Right ventricle myocardium inferior (tissue), 1 donor: ENCODE results near the gene ELOVL5. TPM values are rescaled to one million over a fixed set of nuclear protein-coding genes. Genes with fewer than 3 reads are reported as not detected.

Experiments used
- ATAC-seq: fragments of 200-7000 bp; cut with Tn5 transposase; one replicate; pipeline ENCODE4 v1.9.1; 2020; ENCODE audit warnings: mild to moderate bottlenecking, moderate library complexity
- DNase-seq: peaks from one replicate; pipeline ENCODE4 v3.0.0; 2021; ENCODE audit errors: missing footprints
- intact Hi-C: fragments of 100-400 bp; cut with DNase I; formaldehyde crosslinking; loops from one replicate; pipeline ENCODE4 v1.11.0; 2022
- microRNA-seq: library from miRNA; unstranded; fragments of <30 nt; microRNA quantifications from one replicate; pipeline ENCODE4 v1.2.0, GENCODE V29; 2020
- total RNA-seq: library from RNA; stranded (reverse); fragmentation: NEBNext Ultra II Directional; extraction: Animal tissue kit (Norgen Biotek cat#: 25700); gene quantifications from one replicate; pipeline ENCODE4 v1.2.1, GENCODE V29; 2021
- donor health status: DM: no; HTN: yes; CAD: no; lungs with severe emphysema.

The ELOVL5 gene
- total RNA-seq, 1 donor from 2014 or later = 28.0 TPM

GRCh38 chr6:53235508-53235907 is 113.2 kb downstream of the ELOVL5 start:
- no peak for ATAC-seq
- intact Hi-C loops = no loop called here
- no peak for DNase-seq

GRCh38 chr6:53233309-53233708 is 115.4 kb downstream of the ELOVL5 start:
- intact Hi-C loops = no loop called here

GRCh38 chr6:53230775-53231467 is 117.8 kb downstream of the ELOVL5 start:
- no peak for DNase-seq
- ATAC-seq = no peak
- intact Hi-C loops = no loop called here

More at GRCh38 chr6:53233309-53233708, 115.4 kb downstream of the ELOVL5 start:
- ATAC-seq = no peak
- no peak for DNase-seq

- DNase-seq = no peak
- intact Hi-C loops = no loop called here
- ATAC-seq = no peak
These were observed 120.9 kb downstream of the ELOVL5 start for GRCh38 chr6:53227847-53228246.

DNA sequence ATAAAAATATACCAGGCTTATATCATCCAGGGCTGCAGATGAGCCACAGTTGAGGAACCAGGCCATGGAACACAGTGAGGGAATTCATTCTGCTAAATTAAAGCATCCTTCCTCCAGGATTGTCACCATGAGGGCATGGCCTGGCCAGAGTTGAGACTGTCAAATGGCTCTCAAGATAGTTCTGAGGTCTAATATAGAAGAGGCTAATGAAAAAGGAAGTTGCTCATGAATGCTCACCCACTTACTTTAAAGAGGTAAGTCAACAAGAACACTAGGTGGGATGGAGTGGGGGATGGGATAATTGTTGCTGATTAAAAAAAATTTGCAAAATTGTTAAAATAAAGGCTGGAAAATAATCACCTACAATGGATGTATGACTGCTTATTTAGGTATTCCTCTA is 128.1 kb downstream of the ELOVL5 start:
- intact Hi-C loops = no loop called here
- no peak for DNase-seq
- no peak for ATAC-seq

Small RNAs within 50 kb of the gene (microRNA-seq; reads per million reads assigned to microRNA genes)
- not detected for gene MIR5685

Other genes with a start within 250 kb of the ELOVL5 start
- gene GCM1, start 200.1 kb downstream of the ELOVL5 start, total RNA-seq = not detected
- gene GCLC, start 196.2 kb upstream of the ELOVL5 start, total RNA-seq = 26.7 TPM